ENCODE results near the gene CHEK1.
"Not testable (repeated sequence)": the region's sequence is repeated elsewhere in the genome, so short reads cannot be mapped to it uniquely, and the experiment has no call there.

Gene CHEK1

DNA sequence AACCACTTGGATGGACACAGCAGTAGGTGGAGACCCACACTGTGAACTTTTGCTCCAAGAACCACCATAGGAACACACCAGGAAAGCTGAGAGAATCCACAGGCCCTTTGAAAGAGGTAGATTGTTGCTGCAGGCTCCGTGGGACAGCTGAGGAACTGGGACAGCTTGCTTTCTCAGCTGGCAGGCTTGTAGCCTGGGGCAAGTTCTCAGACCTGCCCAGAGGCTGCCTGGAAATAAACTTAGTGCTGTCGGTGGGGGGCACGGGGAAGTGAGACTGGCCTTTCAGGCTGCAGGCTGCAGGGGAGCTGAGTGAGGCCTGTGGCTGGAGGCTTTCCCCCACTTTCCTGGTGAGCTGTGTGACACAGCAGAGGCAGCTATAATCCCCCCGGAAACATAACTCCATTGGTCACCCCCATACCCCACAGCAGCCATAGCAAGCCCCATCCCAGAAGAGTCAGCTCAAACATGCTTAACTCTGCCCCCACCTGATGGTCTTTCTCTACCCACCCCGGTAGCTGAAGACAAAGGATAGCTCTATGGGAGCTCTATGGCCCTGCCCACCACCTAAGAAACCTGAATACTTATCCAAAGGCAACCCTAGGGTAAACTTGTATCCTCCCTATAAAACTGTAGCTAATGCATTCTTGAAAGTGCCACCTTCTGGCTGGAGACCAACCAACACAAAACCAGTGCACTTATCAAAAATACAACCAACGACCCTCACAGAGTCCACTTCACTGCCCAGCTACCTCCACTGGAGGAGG is 77.1 kb downstream of the CHEK1 start:
- no peak for DNase-seq

DNA sequence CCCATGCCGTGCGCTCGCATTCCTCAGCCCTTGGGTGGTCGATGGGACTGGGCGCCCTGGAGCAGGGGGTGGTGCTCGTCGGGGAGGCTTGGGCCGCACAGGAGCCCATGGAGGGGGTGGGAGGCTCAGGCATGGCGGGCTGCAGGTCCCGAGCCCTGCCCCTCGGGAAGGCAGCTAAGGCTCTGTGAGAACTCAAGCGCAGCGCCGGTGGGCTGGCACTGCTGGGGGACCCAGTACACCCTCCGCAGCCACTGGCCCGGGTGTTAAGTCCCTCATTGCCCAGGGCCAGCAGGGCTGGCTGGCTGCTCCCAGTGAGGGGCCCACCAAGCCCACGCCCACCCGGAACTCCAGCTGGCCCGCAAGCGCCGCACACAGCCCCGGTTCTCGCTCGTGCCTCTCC is 79.7 kb downstream of the CHEK1 start:
- not testable (repeated sequence) for DNase-seq

DNA sequence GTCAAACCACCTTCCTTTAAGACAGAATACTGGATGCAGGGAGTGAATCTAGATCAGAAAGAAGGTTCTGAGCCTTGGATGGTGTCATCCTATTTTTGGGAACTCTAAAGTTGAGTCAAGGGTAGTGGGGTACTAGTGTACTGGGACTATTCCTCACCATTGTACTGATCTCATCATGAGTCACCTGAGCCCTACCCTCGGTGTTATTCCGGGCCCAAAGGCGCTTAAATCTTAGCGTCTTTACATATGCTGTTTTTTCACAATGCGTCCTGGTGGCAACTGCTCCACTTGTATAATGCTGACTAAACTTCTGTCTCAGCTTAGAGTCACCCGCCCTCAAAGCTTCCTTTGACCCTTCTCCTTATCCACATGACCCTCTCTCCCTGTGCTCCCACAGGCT is 95.8 kb downstream of the CHEK1 start:
- DNase-seq = no peak

DNA sequence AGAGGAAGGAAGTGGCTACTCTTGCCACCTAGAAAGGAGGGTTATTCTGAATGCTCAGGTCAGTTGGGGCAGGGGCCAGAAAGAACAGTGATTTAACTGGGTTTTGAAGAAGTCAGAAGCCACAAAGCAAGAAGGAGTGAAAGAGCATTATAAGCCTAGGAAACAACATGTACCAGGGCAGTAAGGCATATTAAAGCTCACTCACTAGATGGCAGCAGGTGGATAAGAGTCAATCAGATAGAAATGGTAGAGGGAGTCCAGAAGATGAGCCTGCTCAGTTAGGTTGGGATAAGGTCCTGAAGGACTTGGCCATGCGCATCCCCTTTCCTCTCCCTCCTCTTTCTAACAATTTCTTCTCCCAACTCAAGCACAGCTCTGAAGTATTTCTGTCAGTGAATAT is 99.2 kb downstream of the CHEK1 start:
- DNase-seq = no peak
